GM19239 (cell line): ENCODE measurements around the gene GRM8.

Experiments
- DNase-seq: peaks from one replicate; pipeline ENCODE4 v3.0.0; 2011; ENCODE audit warnings: low spot score; ENCODE audit not compliant: insufficient read length
- FAIRE-seq: peaks from 2 replicates; lab custom pipeline; 2011; peaks lifted over from hg19 to GRCh38; lab: Jason Lieb, UNC

GRM8 gene

DNA sequence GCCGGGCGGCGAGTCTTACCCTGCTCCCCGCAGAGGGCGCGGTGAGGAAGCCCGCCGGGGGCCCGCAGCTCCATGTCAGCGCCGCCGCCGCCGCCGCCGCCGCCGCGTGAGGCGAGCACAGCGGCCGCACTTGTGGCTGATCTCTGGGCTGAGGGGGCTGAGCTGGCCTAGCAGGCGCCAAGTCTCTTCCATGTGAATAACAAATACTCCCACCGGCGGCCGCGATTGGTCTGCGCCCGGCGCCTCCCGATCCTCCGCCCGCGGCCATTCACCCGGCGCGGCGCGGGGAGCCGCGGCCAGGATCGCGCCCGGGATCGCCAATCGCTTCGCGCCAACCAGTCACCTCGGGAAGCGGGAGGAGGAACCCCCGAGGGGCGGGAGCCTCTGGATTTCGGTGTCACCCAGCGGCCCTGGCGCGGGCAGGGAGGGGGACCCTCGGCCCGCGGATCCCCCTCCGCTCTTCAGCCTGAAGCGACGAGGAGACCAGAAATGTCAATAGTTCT, at the start of gene GRM8:
Gene GRM8 (minus strand): TSS at position 164 of the 503 bp plus-strand sequence.
- DNase-seq (no peak), FAIRE-seq (no peak)

DNA sequence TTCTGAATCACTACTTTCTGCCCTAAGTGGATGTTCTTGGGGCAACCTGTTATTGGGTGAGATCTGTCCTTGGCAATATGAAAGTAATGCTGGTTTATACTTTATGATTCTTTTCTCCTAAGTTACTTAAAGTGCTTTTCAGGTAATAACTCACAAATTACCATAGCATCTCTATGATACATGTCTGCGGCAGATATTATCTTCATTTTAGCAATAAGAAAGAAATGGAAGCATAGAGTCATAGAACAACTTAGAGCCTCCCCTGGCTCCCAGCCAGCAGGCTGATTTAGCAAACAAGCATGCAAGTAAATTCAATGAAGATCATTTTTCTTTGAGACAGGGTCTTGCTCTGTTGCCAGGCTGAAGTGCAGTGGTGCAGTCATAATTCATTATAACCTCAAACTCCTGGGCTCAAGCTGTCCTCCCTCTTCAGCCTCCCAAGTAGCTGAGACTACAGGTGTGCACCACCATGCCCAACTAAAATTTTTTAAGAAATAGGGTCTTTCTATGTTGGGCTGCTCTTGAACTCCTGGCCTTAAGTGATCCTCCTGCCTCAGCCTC, 38.1 kb upstream of the GRM8 start:
- DNase-seq (no peak), FAIRE-seq (no peak)

- no peak for DNase-seq
- FAIRE-seq, result no peak
Measured at GRCh38 chr7:127290116-127290655, 37.4 kb upstream of the GRM8 start.

DNA sequence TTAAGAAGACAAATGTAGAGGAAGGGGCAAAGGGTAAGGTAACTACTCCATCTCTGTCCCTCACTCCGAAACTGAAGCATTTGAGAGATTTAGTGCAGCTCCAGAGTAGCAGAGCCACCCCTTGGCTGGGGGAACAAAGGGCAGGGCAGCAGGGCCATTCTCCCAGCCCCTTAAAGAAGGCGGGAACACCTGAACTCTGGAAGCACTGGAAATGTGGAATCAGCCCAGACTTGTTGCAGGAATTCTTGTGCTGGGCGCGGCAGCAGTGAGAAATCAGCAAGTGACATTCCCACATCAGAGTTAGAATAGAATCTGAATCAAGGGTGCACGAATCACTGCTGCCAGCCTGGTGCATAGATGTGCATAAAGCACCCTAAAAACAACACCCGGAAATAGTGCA, 34.4 kb upstream of the GRM8 start:
- DNase-seq (no peak), FAIRE-seq (no peak)

GRCh38 chr7:127270093-127270492, 17.4 kb upstream of the GRM8 start:
- no peak for FAIRE-seq

GRCh38 chr7:127266047-127266446, 13.3 kb upstream of the GRM8 start:
- no peak for DNase-seq
- FAIRE-seq, result no peak

More at GRCh38 chr7:127270093-127270492, 17.4 kb upstream of the GRM8 start:
- DNase-seq, result no peak

GRCh38 chr7:127264219-127264618, 11.5 kb upstream of the GRM8 start:
- no peak for FAIRE-seq
- DNase-seq, result no peak

DNA sequence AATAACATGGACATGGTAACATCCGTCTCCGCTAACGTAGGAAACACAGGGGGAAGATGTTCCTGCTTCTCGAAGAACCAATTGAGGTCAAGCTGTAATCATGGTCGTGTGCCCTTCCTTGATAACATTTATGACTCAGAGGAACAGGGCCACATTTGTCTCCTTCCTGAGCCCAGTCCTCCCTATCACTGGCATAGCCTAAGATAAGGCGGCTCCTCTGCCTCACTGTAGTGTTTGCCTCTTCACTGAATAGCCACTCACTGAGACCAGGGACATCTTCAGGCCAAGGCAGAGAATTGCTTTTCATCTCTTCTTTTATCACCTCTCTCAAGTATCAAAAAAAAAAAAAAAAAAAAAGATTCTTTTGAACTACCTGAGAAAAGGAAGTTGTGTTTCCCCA, 5.4 kb upstream of the GRM8 start:
- no peak for FAIRE-seq

GRCh38 chr7:127257086-127257485, 4.3 kb upstream of the GRM8 start:
- DNase-seq (no peak), FAIRE-seq (no peak)

More for the DNA sequence above, 5.4 kb upstream of the GRM8 start:
- no peak for DNase-seq

DNA sequence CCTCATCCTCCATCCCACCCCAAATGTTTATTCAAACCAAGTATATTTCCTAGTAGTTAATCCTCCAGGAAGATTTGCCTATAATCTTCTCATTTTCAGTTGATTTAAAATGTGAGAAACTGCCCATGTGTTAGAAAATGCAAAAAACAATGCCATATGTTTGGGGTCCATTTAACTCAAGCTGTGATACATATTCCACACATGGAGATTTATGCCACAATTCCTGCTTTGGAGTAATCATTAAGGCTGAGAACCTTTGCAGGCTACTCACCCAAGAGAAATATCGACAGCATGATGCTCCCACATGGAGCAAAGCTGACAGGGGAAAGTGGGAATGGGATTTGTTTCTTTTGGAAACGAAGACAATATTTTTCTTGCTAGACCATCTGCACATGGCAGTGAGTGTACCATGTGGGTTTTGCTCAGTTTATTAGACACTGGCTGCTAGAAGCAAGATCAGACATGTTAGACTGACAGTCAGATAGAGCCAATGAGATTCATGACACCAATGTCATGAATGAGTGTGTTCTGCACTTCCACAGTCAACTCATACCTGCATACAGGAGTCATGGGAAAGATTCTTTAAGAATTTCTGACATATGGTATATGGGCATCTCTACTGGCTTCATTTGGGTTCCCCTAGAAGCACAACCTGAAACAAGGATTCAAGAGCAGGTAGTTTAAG, 3.4 kb upstream of the GRM8 start:
- FAIRE-seq, result no peak
- DNase-seq, result no peak

- peak; percentile 56 for FAIRE-seq
Measured at GRCh38 chr7:127254163-127254684, 1.5 kb upstream of the GRM8 start.

DNA sequence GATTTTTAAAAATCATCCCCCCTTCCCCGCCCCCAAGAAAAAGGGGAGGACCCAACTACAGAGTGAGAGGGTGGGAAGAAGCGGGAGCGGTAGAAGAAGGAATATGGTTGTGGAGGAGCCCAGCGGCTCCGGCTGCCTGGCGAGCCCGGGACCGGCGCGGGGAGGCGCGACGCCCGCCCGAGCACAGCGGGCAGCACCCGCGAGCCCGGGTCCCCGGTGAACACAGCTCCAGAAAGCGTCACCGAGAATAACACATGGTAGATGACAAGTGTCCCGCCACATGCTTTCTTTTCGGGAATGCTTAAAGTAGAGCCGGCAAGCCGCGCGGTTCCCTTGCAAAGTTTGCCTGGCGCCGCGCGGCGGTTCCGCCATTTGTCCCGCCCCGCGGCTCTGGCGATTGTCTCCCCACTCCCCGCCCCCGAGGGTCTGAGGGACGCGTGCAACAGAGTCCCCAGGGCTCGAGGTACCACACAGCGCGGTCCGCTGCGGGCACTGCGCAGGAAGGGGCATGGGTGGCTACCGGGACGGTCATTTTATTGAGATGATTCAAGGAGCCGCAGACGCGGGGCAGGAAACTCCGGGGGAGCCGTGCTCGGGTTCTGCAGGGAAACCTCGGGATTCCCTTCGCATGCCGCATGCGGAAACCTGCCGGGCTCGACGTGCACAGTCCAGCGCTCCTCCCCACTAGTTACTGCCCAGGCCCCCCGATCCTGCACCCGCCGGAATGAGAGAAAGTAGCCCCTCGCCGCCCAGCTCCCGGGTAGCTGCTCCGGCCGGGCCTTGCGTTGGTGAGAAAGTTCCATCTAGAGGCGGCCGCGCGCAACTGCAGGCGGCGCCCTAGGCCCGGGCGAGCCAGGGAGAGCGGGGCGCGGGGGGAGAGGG, 781 bp upstream of the GRM8 start:
- no peak for FAIRE-seq
- DNase-seq, result peak; percentile 65

More at GRCh38 chr7:127254163-127254684, 1.5 kb upstream of the GRM8 start:
- DNase-seq, result no peak

- FAIRE-seq (no peak), DNase-seq (no peak)
Measured at GRCh38 chr7:127252377-127252713, 396 bp downstream of the GRM8 start.

DNA sequence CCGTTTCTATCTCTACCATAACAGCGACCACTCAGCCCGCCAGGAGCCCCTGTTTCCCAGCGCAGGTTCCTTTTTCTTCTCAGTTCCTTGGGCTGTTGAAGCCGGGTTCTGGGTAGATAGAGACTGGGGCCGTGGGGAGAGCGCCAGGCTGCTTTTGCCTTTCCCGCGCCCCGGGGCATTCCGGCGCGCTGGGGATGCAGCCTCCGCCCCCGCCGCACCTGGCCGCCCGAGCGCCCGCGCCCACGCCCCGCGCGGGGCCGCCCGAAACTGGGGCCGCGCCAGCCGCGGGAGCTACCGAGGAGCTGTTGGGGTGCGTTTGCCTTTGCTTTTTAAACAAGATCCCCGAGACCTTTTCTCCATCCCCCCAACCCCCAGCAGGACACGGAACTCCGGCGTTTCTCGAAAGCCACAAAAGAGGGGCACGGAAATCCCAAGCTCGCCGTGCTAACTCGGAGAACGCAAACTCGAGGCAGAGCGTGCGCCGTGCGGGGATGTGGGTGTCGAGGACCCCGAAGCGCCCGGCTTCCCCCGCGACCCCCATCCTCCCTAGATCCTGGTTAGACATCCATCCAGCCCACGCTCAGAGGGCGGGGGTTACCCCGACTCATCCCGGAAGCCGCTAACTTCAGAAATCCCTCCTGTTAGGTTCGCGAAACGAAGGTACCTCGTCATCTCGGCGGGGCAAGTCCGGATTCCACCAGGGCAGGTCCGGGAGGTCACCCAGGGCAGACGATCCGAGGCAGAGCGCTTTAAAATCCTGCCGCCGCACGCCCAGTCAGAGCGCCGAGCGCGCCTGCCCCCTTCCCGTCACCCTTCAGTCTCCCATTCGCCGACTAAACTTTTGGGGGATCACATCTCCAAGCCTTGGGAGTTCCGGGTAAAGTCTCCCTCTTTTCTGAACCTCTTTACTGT, 1.0 kb downstream of the GRM8 start:
- peak; percentile 30 for DNase-seq

DNA sequence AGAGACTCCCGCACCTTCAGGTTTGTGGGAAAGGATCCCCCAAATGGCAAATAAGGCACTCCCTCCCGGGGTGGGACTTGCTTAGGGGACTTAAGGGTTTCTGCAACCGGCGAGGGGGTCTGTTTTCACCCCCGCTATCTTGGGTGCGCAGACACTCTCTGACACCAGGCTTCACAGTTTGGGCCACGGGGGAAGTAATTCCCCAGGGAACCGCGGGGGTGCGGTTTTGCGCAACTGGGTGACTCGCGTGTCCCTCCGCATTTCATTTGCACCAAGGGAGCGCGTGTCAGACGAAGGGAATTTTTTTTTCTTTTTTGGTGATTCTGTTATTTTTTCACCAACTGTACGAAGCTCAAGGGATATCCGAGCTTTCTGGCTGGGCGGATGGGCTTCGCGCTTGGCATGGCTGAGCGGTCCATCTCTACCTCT, 1.7 kb downstream of the GRM8 start:
- DNase-seq (no peak), FAIRE-seq (no peak)

More for the DNA sequence above, 1.0 kb downstream of the GRM8 start:
- FAIRE-seq, result no peak

DNA sequence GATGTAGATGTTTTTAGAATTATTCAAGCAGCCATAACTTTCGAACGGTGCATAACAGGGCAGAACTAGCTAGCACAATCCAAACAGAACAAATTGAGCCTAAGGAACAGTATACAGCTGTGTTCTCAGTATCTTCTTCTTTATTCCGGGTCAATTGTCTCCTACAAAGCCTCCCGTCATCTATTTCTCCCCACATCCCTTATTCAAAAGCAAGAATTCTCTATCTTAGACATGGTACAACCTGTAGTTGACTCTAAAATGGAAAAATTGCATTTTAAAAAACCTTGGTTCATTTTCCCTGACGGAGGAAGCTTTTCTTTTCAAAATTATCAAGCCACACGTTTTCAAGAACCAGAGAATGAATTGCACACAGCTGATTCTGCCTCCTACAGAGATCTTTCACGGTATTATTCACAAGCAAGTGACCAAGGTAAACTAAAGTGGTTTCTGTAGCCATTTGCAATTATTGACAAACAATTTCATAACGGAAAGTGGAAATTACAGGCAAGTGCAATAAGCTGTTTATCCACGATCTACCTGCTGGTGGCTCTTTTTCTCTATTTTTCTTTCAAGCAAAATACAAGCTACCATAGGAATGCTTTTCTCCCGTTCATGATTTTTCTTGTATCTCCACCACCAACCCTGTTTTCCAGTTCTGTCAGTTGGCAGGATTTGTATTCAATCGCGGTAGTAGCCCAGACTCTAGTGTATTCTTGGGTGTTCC, 2.3 kb downstream of the GRM8 start:
- FAIRE-seq (no peak), DNase-seq (no peak)

DNA sequence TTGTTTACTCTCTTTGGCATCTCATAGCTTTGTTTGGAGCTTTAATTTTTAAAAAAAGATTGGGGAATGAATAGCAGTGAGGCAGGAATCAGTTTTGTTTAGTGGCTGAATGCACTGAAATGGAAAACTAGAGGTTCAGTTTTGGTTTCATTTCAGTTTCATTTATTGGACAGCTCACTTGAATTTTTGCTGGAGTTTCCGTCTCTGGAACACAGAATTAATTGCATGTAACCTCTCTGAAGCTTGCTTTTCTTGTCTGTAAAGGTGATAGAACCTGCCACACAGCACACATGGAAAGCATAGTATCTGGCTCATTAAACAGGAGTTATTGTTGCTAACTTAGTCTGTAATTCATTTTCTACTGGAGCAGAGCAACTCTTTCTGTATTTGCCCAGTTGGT, 7.1 kb downstream of the GRM8 start:
- DNase-seq (no peak), FAIRE-seq (no peak)

GRCh38 chr7:127245002-127245401, 7.7 kb downstream of the GRM8 start:
- DNase-seq (no peak), FAIRE-seq (no peak)

GRCh38 chr7:127239814-127240213, 12.9 kb downstream of the GRM8 start:
- DNase-seq (no peak), FAIRE-seq (no peak)
